Suprapubic skin (tissue), 4 donors: ENCODE measurements around the gene CREG2. TPM values are rescaled to one million over a fixed set of nuclear protein-coding genes. Genes with fewer than 3 reads are reported as not detected.

Experiments used
- DNase-seq, 2 donors: peaks; one replicate each; pipeline ENCODE4 v3.0.0-alpha.2; 2019; ENCODE audit warnings: low spot score in 2 of 2
- H3K27ac ChIP-seq: fragments of 200-600 bp; sonication (generic); one replicate; pipeline ENCODE4 v1.5.1; 2019
- H3K27me3 ChIP-seq: fragments of 200-600 bp; sonication (generic); one replicate; pipeline ENCODE4 v1.5.1; 2019
- H3K36me3 ChIP-seq: fragments of 200-600 bp; sonication (generic); one replicate; pipeline ENCODE4 v1.5.1; 2019
- H3K4me1 ChIP-seq: fragments of 200-600 bp; sonication (generic); one replicate; pipeline ENCODE4 v1.5.1; 2019
- H3K4me3 ChIP-seq: fragments of 200-600 bp; sonication (generic); one replicate; pipeline ENCODE4 v1.5.1; 2019; ENCODE audit warnings: mild to moderate bottlenecking
- H3K9me3 ChIP-seq: fragments of 200-600 bp; sonication (generic); one replicate; pipeline ENCODE4 v1.5.1; 2019
- EP300 ChIP-seq: sonication (generic); formaldehyde crosslinking; IDR thresholded peaks from one replicate; pipeline ENCODE4 v1.6.1; 2017; ENCODE audit warnings: antibody characterized with exemption
- POLR2A ChIP-seq, 2 donors: fragments of 450-650 bp; IDR thresholded peaks; one replicate each; pipeline ENCODE4 v1.6.1; 2017; ENCODE audit warnings: antibody characterized with exemption in 2 of 2, mild to moderate bottlenecking in 2 of 2, moderate library complexity in 2 of 2
- POLR2AphosphoS5 ChIP-seq, 3 donors: sonication (generic); formaldehyde crosslinking; IDR thresholded peaks; one replicate each; pipeline ENCODE4 v1.6.1; 2017; ENCODE audit warnings: antibody characterized with exemption in 3 of 3
- WGBS: methylation state at CpG from one replicate; pipeline ENCODE4 v1.1.5; 2018; 5-methylcytosine and 5-hydroxymethylcytosine counted together
- total RNA-seq, 4 donors: library from RNA; depleted of rRNA; stranded (reverse); fragments of >200 nt; gene quantifications; one replicate each; pipeline ENCODE4 v1.1.0, GENCODE V29; 2016
- TF ChIP-seq, protein P1 (sequence below), 2 donors: fragments of 200-600 bp in 1 of 2; fragments of 450-650 bp in 1 of 2; sonication (generic) in 1 of 2; IDR thresholded peaks; one replicate each; pipeline ENCODE4 v1.5.1; 2016 to 2019; ENCODE audit warnings: antibody characterized with exemption in 2 of 2, mild to moderate bottlenecking in 1 of 2, moderate library complexity in 1 of 2

CREG2 gene
- total RNA-seq, 4 donors from 2014 or later: 0.17 to 1.3 TPM; not detected in 2

DNA sequence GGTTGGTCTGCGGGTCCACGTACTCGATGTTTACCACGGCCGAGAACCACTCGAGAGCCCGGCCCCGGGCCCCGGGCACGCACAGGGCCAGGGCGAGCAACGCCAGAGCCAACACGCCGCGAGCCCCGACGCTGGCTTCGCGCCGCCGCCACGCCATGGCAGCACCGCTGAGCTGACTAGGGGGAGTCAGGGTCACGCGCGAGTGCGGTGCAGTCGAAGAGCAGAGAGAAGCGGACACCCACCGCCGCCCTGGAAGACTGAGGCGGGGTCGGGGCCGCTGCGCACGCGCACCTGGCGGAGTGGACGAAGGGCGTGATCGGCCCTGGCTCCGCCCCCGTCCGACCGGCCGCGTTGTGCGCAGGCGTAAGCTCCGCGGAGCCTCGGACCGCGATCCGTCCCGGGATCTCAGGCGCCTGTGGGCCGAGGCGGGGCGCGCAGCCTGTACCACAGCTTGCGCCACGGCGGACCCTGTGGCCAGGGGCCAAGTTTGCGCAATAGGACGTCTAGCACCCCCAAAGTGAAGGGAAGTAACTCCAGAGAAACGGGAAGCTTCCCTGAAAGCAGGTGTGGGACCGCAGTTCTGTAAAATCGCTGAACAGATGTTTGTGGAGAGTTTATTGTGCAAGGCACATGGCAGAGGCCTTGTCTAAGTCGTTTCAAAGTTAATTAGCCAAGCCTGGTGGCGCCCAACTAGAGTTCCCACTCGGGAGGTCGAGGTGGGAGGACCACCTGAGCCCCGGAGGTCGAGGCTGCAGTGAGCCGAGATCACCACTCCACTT is 78.7 kb downstream of the CREG2 start, which contains the start of gene RNF149:
Gene RNF149 (minus strand): TSS at position 270 of the 779 bp plus-strand sequence. CDS start 113 bp downstream, at position 157.
- no peaks in the 10 kb centered on the region for H3K9me3 ChIP-seq
- WGBS: 7% methylated on average over 20 of the region's 76 CpGs

DNA sequence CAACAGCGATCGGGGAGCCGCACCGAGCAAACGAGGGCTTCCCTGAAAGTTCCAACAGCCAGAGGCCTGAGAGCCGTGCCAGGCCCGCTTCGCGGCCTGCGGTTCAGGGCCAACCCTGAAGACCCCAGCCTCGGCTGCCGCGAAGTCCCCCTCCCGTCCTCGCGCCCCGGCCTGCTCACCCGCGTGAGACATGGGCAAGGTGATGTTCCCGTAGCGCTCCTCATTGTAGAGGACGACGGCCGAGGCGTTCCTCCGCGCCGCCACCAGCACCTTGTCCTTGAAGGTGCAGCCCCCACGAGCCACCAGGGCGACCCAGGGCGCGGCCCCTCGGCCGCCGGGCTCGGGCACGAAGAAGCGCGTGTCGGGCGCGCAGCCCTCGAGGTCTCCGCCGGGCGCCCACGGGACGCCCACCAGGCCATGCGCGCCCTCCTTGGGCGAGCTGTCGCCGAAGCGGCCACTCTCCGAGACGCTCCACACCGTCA is 79.3 kb downstream of the CREG2 start:
- 2% methylated on average over 38 of the region's 57 CpGs for WGBS
- H3K36me3 ChIP-seq: no peaks in the 10 kb centered on the region
- peak overlapping the region; percentile 97 for H3K27ac ChIP-seq
- H3K4me3 ChIP-seq: peak overlapping the region; percentile 89
- no peaks in the 10 kb centered on the region for H3K9me3 ChIP-seq
- TF ChIP-seq EP300 (no peak), POLR2A (IDR thresholded peaks at IDR 0.05) (no peak), POLR2AphosphoS5 (IDR thresholded peaks at IDR 0.05) (no peak)
- TF ChIP-seq, protein P1, sequence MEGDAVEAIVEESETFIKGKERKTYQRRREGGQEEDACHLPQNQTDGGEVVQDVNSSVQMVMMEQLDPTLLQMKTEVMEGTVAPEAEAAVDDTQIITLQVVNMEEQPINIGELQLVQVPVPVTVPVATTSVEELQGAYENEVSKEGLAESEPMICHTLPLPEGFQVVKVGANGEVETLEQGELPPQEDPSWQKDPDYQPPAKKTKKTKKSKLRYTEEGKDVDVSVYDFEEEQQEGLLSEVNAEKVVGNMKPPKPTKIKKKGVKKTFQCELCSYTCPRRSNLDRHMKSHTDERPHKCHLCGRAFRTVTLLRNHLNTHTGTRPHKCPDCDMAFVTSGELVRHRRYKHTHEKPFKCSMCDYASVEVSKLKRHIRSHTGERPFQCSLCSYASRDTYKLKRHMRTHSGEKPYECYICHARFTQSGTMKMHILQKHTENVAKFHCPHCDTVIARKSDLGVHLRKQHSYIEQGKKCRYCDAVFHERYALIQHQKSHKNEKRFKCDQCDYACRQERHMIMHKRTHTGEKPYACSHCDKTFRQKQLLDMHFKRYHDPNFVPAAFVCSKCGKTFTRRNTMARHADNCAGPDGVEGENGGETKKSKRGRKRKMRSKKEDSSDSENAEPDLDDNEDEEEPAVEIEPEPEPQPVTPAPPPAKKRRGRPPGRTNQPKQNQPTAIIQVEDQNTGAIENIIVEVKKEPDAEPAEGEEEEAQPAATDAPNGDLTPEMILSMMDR (IDR thresholded peaks at IDR 0.05): no peak
- peak in 1 of 2 donors; percentile 76 for DNase-seq
- H3K27me3 ChIP-seq: no peaks in the 10 kb centered on the region
- H3K4me1 ChIP-seq: peaks cover 70% of the 10 kb centered on the region

More for the DNA sequence above, 78.7 kb downstream of the CREG2 start, which contains the start of gene RNF149:
- Histone ChIP-seq H3K36me3 (no peaks in the 10 kb centered on the region), H3K27ac (peak within 1 kb of the TSS; percentile 97), H3K4me1 (peaks cover 63% of the 10 kb centered on the region), H3K27me3 (no peaks in the 10 kb centered on the region), H3K4me3 (peak within 1 kb of the TSS; percentile 89)
- peak in 1 of 2 donors; percentile 92 for TF ChIP-seq POLR2A (IDR thresholded peaks at IDR 0.05)
- TF ChIP-seq, protein P1 (IDR thresholded peaks at IDR 0.05): no peak
- TF ChIP-seq POLR2AphosphoS5 (IDR thresholded peaks at IDR 0.05): peak; percentile 52 to 93 (median 86)
- peak; percentile 14 for TF ChIP-seq EP300
- peak; percentile 96 for DNase-seq

DNA sequence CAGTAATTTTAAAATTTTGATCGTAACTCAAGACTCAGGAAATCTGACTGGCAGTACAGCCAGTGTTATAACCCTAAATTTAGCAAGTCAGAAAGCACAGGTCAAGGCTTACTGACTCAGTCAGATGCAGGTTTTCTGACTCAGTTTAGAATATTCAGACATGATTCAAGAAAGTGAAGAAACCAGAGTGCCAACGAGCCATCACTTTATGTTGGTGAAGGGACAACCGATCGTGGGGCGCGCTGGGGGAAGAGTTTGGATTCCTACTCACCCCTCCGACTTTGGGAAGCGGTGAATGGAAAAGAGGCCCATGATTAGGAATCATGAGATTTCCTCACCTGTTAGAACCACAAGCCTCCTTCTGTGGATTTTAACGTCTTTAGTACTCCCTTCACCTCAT is 79.8 kb downstream of the CREG2 start:
- no peaks in the 10 kb centered on the region for H3K27me3 ChIP-seq
- 18% methylated on average over 9 of the region's 9 CpGs for WGBS
- H3K36me3 ChIP-seq: no peaks in the 10 kb centered on the region
- no peak for DNase-seq
- peak overlapping the region; percentile 97 for H3K27ac ChIP-seq
- H3K9me3 ChIP-seq: no peaks in the 10 kb centered on the region
- H3K4me1 ChIP-seq: peaks cover 75% of the 10 kb centered on the region
- TF ChIP-seq, protein P1 (IDR thresholded peaks at IDR 0.05): no peak
- TF ChIP-seq POLR2A (IDR thresholded peaks at IDR 0.05) (no peak), EP300 (no peak), POLR2AphosphoS5 (IDR thresholded peaks at IDR 0.05) (no peak)
- H3K4me3 ChIP-seq: peak overlapping the region; percentile 89

DNA sequence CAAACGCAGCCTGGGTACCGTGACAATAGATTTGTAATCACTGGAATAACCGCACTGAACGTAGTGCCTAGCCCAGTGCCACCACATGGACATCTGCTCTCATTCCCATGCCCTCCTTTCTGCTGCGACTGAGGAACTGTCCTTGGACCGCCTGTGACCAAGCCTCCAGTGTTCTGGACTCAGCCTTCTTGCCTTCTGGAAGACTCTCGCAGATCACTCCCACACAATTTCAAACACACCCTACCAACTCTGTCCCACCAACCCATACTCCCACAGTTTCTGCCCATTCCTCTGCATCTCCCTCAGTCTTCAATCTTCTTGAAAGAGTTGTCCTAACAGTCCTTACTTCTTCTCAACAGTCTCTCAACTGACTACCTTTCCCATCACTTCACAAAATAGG is 80.9 kb downstream of the CREG2 start:
- H3K27ac ChIP-seq: peak overlapping the region; percentile 97
- H3K4me3 ChIP-seq: peak overlapping the region; percentile 89
- H3K4me1 ChIP-seq: peaks cover 85% of the 10 kb centered on the region
- no peaks in the 10 kb centered on the region for H3K27me3 ChIP-seq
- 33% methylated on average over 7 of the region's 7 CpGs for WGBS
- no peak for DNase-seq
- TF ChIP-seq POLR2A (IDR thresholded peaks at IDR 0.05) (no peak), POLR2AphosphoS5 (IDR thresholded peaks at IDR 0.05) (no peak), EP300 (no peak)
- TF ChIP-seq, protein P1 (IDR thresholded peaks at IDR 0.05): no peak
- no peaks in the 10 kb centered on the region for H3K36me3 ChIP-seq
- no peaks in the 10 kb centered on the region for H3K9me3 ChIP-seq

DNA sequence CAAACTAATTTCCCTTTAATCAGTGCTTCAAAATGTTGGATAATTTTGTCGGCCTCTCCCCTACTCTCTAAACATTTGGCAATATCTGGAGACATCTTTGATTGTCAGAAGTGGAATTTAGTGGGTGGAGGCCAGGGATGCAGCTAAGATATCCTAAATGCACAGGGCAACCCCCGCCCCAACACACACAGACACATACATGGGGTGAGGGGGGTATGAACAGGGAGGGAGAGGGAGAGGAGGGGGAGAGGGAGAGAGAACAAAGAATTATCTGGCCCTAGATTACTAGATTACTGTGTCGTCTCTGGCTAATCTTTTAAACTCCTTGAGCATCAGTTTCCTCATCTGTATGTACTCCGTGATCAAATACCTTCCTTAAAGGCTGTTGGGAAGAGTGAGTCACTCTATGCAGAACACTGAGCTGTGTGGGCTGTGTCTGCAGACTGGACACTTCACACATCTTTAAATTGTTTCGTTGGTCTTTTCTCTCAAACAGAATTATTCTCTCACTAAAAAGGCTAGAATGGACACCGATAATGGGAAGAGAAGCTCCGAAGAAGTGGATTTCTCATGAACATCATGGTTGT is 81.7 kb downstream of the CREG2 start:
- no peaks in the 10 kb centered on the region for H3K36me3 ChIP-seq
- H3K27me3 ChIP-seq: no peaks in the 10 kb centered on the region
- H3K4me3 ChIP-seq: peak overlapping the region; percentile 89
- peaks cover 86% of the 10 kb centered on the region for H3K4me1 ChIP-seq
- no peak for DNase-seq
- 66% methylated on average over 7 of the region's 7 CpGs for WGBS
- no peak overlapping the region for H3K27ac ChIP-seq
- TF ChIP-seq POLR2A (IDR thresholded peaks at IDR 0.05) (no peak), POLR2AphosphoS5 (IDR thresholded peaks at IDR 0.05) (no peak), EP300 (no peak)
- TF ChIP-seq, protein P1 (IDR thresholded peaks at IDR 0.05): no peak
- H3K9me3 ChIP-seq: no peaks in the 10 kb centered on the region
